HG02852 (cell line): ENCODE results near the gene SNX12.
"Not testable (repeated sequence)": the region's sequence is repeated elsewhere in the genome, so short reads cannot be mapped to it uniquely, and the experiment has no call there.

Experiments
- ATAC-seq: cut with Tn5 transposase; IDR thresholded peaks from one replicate; pipeline ENCODE4 v1.9.1; 2021; ENCODE audit warnings: mild to moderate bottlenecking, moderate library complexity; ENCODE audit not compliant: unreplicated experiment

SNX12 gene

DNA sequence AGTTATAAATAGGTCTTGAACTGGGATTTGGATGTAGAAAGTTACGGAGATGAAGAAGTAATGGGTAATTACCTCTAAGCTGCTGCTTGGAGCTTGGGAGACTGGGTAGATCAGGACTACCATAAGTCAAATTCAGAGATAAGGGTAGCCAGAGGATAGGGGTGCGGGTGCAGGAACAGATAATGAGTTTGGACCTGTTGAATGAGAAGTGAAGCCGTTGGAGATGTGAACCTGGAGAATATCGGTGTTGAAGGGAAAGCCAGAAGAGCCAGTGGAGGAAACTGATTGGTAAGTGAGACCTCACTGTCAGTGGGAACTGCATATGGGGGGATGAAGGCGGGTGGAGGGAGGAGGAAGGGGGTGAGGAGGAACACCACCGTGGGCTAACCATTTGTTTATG lies 26.9 kb upstream of the SNX12 start:
- no peak for ATAC-seq

DNA sequence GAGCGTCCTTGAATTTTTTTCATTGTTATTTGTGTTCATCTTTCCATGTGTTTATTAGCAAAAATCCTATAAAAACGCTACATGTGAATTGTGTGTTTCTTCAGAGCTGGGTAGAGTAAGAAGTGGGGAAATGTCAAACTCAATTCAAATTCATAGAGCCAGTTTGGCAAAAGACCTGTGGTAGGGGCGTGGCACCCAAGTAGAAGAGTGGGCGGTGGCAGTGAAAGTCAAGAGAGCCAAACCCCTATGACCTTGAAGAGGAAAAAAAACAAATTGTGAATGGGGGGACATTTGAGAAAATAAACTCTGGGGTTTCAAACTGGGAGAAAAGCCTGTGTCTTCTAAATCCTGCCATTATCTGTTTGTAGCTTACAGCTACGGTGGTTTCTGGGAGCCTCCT lies 23.1 kb upstream of the SNX12 start:
- no peak for ATAC-seq

DNA sequence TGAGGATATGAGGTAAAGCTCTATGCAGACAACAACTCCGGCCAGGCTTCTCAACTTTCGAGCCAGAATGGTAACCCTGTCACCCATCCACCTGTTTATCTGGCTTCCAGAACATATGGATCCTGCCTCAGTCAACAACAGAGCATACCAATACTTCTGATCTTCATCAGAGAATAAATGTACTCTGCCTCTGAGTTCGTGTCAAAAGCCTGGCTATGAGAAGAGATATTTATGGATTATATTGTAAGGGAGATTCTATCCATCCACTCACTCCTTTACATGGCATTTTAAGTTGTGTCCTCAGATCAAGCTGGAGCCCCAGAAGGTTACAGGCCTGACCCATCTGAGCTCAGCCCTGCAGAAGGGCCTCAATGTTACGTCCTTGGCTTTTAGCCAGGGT lies 17.8 kb upstream of the SNX12 start:
- ATAC-seq, result no peak

DNA sequence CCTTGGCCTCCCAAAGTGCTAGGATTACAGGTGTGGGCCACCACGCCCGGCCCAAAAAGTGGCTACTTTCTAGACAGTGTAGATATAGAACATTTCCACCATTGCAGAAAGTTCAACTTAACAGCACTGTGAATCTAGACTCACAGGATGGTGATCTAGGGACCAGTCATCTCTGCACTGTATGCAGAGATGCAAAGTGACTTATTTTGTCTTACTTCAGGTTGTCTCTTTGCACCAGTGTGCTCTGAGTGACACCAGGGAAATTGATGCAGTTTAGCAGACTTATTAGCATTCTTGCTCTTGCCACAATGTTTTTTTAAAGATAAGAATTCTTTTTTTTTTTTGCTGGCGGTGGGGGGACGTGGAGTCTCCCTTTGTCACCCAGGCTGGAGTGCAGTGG lies 14.7 kb upstream of the SNX12 start:
- no peak for ATAC-seq

DNA sequence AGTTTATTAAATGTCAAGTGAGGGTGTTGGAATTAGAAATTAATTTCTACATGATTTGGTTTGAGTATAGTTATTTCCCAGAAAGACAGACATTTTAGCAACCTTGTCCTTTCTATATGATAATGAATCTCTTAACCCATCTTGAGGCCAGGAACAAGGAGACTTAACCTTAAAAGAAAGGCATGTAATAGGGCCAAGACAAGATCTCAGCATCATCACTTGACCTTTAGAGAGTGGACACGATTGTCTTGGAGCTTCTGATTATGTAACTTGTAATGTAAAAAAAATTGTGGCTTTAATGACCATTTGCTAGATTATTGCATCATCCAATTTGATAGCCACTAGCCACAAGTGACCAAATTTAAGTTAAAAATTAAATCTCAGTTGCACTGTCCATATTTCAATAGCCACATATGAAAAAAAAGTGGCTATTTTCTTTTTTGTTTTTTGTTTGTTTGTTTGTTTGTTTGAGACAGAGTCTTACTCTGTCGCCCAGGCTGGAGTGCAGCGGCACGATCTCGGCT lies 14.1 kb upstream of the SNX12 start:
- ATAC-seq, result no peak

DNA sequence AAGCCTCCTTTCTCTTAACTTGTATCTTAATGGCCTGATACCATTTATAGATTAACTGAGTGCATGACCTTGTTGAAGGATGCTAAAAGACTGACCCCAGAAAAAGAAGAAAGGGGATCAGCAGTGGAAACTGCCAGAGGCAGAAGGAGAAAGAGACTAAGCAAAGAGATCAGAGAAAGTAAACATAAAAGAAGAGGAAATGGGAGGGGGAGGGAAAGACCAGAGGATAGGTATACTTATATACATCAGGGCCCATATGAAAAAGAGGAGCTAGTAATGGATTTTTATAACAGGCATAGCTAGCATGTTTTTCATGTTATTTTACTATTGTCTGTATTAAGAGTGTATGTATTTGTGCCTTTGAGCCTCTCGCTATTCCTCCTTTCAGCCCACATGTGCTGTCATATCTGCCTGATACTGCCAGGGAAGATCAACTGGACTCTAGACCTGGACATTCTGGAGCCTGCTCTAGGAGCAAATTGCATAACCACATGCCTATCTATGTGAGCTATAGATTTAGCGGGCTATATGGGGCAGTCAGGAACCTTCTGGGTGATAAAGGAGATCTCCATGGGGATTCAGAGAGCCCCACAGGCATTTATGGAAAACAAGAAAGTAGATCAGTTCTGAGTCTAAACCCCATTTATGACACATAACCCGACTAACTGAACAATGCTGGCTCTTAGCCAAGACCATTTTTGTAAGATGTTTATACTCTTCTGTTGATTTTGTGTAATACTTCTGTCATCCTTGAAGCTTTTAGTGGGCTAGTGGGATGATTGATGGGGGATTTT lies 13.4 kb upstream of the SNX12 start:
- no peak for ATAC-seq

DNA sequence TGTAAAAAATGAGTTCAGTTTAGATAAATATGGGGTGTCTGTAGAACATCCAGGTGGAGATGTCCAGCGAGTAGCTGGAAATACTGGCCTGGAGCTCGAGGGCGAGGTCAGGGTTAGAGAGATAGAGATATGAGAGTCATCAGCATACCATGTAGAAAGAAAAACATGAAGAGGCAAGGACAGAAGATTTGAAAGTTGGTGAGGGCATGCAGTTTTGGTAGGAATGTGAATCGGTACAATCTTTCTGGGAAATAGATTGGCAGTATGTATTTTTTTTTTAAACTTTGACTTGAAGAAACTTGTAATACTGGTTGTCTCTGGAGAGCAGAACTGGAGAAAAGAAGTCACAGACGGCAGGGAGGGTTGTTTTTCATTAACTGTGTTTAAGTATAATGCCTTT lies 2.4 kb upstream of the SNX12 start:
- no peak for ATAC-seq

DNA sequence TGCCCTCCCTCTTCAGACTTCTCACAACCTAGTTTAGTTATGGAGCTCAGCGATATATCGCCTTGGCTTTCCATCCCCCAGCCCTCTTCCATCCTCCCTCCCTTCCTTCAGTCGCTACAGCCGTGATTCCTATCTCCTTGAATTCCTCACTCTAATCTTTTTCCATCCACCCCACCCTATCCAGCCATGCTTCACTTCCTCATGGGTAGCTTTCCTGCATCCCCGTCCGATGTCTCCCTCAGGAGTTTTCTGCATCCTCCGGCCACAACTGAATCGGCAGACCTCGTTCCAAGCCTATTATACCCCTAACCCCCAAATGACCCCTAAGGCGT lies 456 bp downstream of the SNX12 start:
- ATAC-seq, result peak; percentile 0

DNA sequence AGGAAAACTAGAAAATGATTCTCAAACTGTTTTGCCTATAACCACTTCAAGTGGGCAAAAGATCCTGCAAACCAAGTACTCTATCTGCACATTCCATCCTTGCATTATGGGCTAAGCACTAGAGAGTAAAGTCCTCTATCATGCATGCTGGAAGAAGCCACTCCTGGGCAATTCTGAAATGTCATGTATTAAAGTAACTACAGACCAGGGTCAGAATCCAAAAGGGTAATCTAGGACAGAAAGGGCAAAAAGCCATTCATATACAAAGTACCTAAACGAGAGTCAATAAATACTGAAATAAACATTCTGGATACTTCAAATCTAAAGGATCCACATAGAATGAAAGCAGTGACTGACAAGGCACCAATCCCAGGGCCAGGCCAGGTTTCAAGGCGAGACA lies 1.0 kb downstream of the SNX12 start:
- ATAC-seq, result no peak

DNA sequence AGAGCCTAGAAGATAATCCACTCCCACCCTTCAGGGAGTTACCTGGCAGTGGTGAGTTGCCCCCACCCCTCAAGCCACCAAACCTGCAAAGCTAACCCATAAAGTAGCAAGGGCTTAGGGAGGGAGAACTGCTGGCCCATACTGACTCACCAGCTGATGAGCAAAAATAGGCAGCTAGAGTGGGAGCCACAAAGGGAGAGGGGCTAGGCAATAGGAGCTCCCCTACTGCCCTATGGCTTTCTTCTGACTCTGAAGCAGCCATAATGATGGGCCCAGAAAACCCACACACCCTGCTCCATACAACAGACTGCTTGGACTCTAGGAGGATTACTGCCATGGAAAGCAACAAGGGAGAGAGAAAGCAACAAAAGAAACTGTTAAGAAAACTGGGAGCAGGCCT lies 8.0 kb downstream of the SNX12 start:
- ATAC-seq, result no peak

DNA sequence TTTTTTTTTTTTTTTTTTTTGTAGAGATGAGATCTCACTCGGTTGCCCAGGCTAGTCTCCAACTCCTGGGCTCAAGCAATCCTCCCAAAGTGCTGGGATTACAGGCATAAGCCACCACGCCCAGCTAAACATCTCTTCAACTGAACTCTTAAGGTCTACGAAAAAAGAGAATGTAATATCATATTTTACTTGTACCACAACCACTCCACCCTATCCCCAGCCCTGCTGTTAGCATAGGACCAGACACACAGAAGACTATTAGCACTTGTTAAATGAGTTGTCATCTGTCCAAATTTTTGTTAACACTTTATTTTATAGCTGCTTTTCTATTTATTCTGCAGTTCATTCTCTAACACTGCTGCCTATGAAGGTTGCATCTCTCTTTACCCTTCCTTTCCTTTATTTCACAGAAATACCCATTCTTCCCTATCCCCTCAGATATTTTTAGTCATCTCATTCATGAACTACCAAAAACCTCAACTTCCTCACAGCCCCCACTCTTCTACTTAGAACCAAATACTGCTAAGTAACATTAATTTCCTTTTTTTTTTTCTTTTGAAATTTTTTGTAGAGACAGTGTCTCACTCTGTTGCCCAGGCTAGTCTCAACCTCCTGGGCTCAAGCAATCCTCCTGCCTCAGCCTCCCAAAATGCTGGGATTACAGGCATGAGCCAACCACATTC lies 10.1 kb downstream of the SNX12 start:
- ATAC-seq, result no peak

DNA sequence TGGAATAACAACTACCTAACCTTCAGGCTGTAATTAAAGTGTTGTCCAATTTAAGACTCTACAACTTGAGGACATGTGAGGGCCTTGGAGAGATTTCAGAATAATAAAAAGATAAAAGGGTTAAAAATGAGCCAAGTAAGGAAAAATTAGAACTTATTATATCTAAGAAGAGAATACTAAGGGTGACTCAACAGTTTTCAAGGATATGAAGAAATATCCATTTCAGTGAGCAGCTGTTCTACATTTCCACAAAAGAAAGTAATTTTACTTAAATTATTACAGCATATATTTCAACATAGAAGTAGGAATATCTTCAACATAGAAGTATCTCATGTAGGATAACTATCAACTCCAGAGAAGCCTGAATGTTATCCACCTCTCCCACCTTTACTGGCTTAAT lies 11.3 kb downstream of the SNX12 start:
- ATAC-seq, result no peak

DNA sequence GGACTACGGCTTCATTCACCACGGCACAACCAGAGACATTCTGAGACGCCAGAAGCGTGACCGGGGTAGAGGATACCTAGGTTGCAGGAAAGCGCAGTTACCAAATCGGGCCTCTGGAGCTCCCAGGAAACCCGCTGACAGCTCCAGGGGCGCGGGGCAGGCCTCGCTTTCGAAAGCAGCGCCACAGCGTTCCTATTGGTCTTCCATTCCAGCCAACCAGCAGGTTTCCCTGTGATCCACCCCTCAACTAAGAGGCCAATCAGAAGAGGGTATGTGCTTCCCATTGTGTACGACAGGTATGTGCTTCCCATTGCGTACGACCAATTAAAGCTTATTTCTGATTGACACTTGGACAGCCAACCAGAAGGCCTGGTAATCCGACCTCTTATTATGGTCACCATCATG lies 14.9 kb downstream of the SNX12 start:
- peak; percentile 95 for ATAC-seq

DNA sequence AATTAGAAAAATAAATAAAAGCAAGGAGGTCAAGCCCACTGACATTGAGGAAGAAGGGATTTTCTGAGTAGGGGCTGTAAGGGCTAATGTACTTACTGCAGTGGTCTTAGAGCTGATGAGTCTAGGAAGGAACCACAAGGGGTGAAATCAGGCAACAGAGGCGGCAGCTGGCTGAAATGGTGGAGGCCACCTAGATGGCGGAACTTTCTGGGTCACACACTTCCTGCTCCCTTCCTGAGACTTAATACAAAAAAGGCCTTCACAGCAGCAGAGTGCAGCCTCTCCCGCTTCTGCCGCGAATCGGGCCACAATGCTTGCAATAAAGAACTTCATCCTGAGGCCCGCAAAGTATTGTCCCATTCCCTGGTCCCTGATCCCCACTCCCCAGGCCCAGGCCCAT lies 15.4 kb downstream of the SNX12 start:
- ATAC-seq, result peak; percentile 18

DNA sequence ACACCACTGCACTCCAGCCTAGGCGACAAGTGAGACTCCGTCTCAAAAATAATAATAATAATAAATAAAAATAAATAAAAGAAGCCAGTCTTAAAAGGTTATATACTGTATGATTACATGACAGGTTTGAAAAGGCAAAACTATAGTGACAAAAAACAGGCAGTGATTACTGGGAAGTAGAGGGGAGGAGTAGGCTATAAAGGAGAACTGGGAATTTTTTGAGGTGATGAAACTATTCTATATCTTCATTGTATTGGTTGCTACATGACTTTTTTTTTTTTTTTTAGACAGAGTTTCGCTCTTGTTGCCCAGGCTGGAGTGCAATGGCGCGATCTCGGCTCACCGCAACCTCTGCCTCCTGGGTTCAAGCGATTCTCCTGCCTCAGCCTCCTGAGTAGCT lies 20.2 kb downstream of the SNX12 start:
- ATAC-seq, result not testable (repeated sequence)

DNA sequence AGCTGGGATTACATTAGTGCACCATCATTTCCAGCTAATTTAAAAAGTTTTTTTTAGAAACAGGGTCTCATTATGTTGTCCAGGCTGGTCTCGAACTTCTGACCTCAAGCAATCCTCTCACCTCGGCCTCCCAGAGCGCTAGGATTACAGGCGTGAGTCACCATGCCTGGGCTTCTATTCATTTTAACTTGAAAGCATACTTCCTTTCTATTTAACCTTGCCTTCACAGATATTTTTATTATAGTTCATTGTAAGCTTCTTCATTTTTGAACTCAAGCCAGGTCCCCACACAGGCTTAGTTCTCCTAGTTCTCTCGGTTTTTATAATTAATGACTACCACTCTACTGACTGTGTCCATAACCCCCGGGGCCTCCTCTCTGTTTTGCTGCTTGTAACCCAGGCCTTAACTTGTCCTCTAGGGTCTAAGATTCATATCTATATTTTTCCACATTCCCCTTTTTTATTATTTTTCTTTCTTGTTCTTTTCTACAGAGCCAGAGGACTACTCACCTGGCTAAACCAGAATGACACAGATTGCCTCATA lies 50.7 kb downstream of the SNX12 start:
- no peak for ATAC-seq
